ENCODE data around the gene SAMD9L.
A peak's percentile ranks its signal among the peaks of the same experiment; 100 is the strongest.

The SAMD9L gene

DNA sequence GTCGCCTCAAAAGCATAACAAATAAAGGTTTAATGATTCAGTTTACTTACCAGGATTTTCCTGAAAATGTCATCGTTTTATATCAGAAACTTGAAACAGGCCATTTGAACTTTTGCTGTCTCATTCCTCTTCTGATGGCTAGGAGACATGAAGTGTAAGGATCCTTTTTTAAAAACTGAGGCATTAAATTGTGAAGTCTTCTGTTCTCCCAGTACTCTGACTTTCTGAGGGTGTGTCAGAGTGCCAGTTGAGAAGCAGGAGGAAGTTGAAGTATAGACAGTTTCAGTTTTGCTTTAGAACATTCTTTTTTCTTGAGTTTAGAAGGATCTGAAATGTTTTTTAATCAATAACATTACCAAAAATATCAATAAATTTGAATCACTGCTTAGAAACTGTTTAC, at the start of gene SAMD9L:
Gene SAMD9L (minus strand): TSS at position 242 of the 400 bp plus-strand sequence. CDS start 12,414 bp downstream, outside the sequence.
- H3K36me3 ChIP-seq (ENCODE audit: control insufficient read depth in 2 of 2, insufficient read depth in 2 of 2, low read length in 2 of 2): peaks cover 0 to 1% of the 10 kb centered on the region in 2 donors
- no peak within 1 kb of the TSS for H3K27ac ChIP-seq (ENCODE audit: low read length)
- peaks cover 4% of the 10 kb centered on the region for H3K4me1 ChIP-seq (ENCODE audit: control insufficient read depth, insufficient read depth, low read length)
- H3K9ac ChIP-seq (ENCODE audit: low read length in 2 of 2): peak within 1 kb of the TSS in 1 of 2 donors; percentile 2
- H3K27me3 ChIP-seq (ENCODE audit: control insufficient read depth in 1 of 2, insufficient read depth in 2 of 2, low read length in 2 of 2): no peaks in the 10 kb centered on the region
- no peaks in the 10 kb centered on the region for H3K9me3 ChIP-seq (ENCODE audit: control insufficient read depth in 2 of 2, low read length in 2 of 2)
- H3K4me3 ChIP-seq (ENCODE audit: low read length in 2 of 2): peak within 1 kb of the TSS; percentile 71 to 76

DNA sequence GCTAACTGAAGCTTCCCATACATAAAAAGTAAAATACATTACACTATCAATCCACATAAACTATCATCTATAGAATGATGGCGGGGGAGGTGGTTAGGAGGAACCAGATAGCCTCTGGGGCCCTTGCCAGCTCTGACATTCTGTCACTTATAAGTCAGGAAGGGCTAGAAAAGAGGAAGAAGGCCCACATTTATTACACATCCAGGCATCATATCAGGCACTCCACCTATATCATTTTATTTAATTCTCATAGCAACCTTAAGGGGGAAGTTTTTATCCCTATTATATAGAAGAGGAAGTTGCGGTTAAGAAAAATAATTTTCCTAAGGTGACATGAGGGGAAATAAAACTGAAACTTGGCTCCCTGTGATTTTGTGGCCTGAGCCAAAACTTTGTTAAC, 48.2 kb upstream of the SAMD9L start:
- Histone ChIP-seq H3K27me3 (ENCODE audit: control insufficient read depth in 1 of 2, insufficient read depth in 2 of 2, low read length in 2 of 2) (no peaks in the 10 kb centered on the region), H3K4me1 (ENCODE audit: control insufficient read depth, insufficient read depth, low read length) (no peaks in the 10 kb centered on the region), H3K27ac (ENCODE audit: low read length) (no peak overlapping the region), H3K4me3 (ENCODE audit: low read length in 2 of 2) (no peak overlapping the region), H3K36me3 (ENCODE audit: control insufficient read depth in 2 of 2, insufficient read depth in 2 of 2, low read length in 2 of 2) (no peaks in the 10 kb centered on the region), H3K9ac (ENCODE audit: low read length in 2 of 2) (no peak overlapping the region), H3K9me3 (ENCODE audit: control insufficient read depth in 2 of 2, low read length in 2 of 2) (no peaks in the 10 kb centered on the region)

DNA sequence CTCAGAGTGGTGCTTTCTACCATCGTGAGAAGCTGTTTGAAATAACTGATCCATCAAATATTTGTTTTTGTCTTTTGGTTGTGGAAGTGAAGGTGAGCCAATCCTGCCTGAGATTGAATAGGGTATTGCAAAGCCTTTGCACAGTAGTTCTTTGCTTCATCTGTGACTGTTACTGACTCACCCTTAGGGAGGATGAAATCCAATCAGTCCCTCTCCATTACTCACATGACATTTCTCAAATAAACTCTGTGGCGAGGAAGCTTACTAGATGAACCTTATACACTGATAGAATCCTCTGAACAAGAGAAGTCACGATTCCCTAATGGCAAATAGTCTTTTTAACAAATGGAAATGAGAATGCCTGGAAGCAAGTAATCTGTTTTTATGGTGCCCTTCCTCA, 46.2 kb upstream of the SAMD9L start:
- Histone ChIP-seq H3K4me1 (ENCODE audit: control insufficient read depth, insufficient read depth, low read length) (no peaks in the 10 kb centered on the region), H3K27ac (ENCODE audit: low read length) (no peak overlapping the region), H3K36me3 (ENCODE audit: control insufficient read depth in 2 of 2, insufficient read depth in 2 of 2, low read length in 2 of 2) (no peaks in the 10 kb centered on the region), H3K27me3 (ENCODE audit: control insufficient read depth in 1 of 2, insufficient read depth in 2 of 2, low read length in 2 of 2) (no peaks in the 10 kb centered on the region), H3K9ac (ENCODE audit: low read length in 2 of 2) (no peak overlapping the region), H3K4me3 (ENCODE audit: low read length in 2 of 2) (no peak overlapping the region), H3K9me3 (ENCODE audit: control insufficient read depth in 2 of 2, low read length in 2 of 2) (no peaks in the 10 kb centered on the region)

DNA sequence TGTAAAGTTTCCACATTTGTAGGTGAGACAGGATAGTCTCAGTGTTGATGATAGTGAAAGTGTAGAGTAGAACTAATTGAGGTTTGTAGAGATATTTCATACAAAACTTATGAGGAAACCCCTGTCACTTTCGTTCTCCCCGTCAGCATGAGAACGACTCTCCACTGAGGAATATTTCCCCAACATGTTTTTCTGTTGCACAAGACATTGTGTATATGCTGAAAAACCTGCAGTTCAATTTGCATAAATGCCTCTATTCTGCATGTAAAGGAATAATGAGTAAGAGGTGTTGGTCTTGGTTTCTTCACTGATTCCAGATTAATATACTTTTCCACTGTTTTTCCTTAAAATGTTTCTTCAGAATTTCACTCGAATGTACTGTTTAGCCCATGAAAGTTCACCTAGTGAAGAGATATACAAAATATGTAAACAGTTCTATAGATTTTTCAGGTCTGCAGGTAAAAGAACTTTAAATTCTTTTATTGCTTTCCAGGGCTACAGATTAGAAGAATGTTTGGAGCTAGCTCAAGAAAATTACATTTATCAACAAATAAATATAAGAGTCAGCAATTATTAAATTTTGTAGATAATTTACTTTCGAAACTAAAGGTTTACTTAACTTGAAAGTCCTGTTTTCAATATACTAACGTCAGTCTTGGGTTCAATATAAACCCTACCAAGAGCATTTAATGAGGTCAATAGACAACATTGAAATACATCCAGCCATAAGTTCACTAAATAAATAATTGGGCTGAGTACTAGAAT, 40.9 kb upstream of the SAMD9L start:
- Histone ChIP-seq H3K4me1 (ENCODE audit: control insufficient read depth, insufficient read depth, low read length) (no peaks in the 10 kb centered on the region), H3K9me3 (ENCODE audit: control insufficient read depth in 2 of 2, low read length in 2 of 2) (no peaks in the 10 kb centered on the region), H3K4me3 (ENCODE audit: low read length in 2 of 2) (no peak overlapping the region), H3K9ac (ENCODE audit: low read length in 2 of 2) (no peak overlapping the region), H3K27me3 (ENCODE audit: control insufficient read depth in 1 of 2, insufficient read depth in 2 of 2, low read length in 2 of 2) (no peaks in the 10 kb centered on the region), H3K36me3 (ENCODE audit: control insufficient read depth in 2 of 2, insufficient read depth in 2 of 2, low read length in 2 of 2) (no peaks in the 10 kb centered on the region), H3K27ac (ENCODE audit: low read length) (no peak overlapping the region)

DNA sequence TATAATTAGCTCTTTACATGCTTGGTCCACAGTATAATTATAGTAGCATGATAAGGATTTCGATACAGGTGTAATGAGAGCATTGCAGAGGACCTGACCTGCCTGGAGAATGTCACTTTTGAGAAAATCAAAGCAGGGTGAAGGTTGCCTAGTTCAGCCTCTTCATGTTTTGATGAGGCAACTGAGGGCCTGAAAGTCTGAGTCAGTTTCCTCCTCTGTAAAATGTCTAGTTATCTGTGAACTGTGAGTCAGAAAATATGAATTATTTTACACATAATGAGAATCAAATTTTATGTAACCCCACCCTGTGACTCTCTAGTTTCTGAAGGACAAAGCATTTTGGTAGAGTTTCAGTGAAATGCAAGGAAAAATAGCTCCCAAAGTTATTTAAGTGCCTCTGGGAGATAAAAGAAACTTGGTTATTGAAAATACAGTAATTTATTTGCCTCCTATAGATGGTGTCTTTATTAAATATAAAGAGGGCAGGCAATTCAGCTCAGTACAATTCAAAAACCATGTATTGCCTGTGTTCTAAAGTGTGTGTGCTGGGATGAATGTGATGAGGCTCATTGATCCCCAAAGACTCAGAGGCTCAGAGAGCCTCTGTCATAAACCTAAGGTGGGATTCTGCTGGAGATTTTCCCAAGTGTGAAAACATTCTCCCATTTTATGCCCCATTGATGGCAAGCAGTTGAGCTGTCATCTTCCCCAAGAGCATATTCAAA, 37.3 kb upstream of the SAMD9L start:
- Histone ChIP-seq H3K36me3 (ENCODE audit: control insufficient read depth in 2 of 2, insufficient read depth in 2 of 2, low read length in 2 of 2) (no peaks in the 10 kb centered on the region), H3K9ac (ENCODE audit: low read length in 2 of 2) (no peak overlapping the region), H3K27me3 (ENCODE audit: control insufficient read depth in 1 of 2, insufficient read depth in 2 of 2, low read length in 2 of 2) (no peaks in the 10 kb centered on the region), H3K4me3 (ENCODE audit: low read length in 2 of 2) (no peak overlapping the region), H3K9me3 (ENCODE audit: control insufficient read depth in 2 of 2, low read length in 2 of 2) (no peaks in the 10 kb centered on the region), H3K27ac (ENCODE audit: low read length) (no peak overlapping the region), H3K4me1 (ENCODE audit: control insufficient read depth, insufficient read depth, low read length) (no peaks in the 10 kb centered on the region)

DNA sequence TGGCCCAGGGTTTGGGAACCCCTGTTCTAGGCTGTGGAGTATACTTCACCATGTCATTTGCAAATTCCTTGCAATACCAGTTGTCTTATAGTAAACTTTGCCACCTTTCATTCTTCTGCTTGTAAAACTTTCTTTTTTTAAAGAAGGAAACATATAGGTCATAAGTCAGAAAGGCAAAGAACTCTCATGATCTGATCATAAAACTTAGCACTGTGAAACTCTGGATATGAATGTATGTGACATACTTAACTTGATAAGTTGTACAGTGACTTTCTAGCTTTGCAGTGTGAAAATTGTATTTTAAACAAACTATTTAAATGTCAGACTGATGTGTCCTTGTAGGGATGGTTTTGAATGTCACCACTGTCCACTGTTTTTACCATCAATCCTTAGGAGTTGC, 31.0 kb upstream of the SAMD9L start:
- Histone ChIP-seq H3K27me3 (ENCODE audit: control insufficient read depth in 1 of 2, insufficient read depth in 2 of 2, low read length in 2 of 2) (no peaks in the 10 kb centered on the region), H3K4me1 (ENCODE audit: control insufficient read depth, insufficient read depth, low read length) (no peaks in the 10 kb centered on the region), H3K27ac (ENCODE audit: low read length) (no peak overlapping the region), H3K36me3 (ENCODE audit: control insufficient read depth in 2 of 2, insufficient read depth in 2 of 2, low read length in 2 of 2) (no peaks in the 10 kb centered on the region), H3K9me3 (ENCODE audit: control insufficient read depth in 2 of 2, low read length in 2 of 2) (no peaks in the 10 kb centered on the region), H3K9ac (ENCODE audit: low read length in 2 of 2) (no peak overlapping the region), H3K4me3 (ENCODE audit: low read length in 2 of 2) (no peak overlapping the region)

DNA sequence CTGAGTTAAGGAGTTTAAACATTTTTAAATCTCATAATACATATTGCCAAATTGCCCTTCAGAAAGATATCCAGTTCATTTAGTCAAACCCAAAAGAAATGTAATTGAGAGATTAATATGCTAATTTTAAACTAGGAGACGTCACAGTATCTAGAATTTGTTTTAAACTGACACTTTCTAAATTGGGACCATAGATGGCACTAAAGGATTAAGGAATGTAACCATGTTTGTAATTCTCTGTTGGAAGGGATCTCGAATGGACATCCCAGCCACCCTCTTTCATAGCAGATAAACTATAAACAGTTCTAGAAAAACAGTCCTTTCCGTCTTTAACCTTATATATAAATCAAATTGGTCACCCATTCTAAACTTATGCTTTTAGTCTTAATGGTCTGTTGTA, 30.0 kb upstream of the SAMD9L start:
- H3K27ac ChIP-seq (ENCODE audit: low read length): no peak overlapping the region
- H3K9ac ChIP-seq (ENCODE audit: low read length in 2 of 2): no peak overlapping the region
- H3K9me3 ChIP-seq (ENCODE audit: control insufficient read depth in 2 of 2, low read length in 2 of 2): no peaks in the 10 kb centered on the region
- no peaks in the 10 kb centered on the region for H3K4me1 ChIP-seq (ENCODE audit: control insufficient read depth, insufficient read depth, low read length)
- H3K4me3 ChIP-seq (ENCODE audit: low read length in 2 of 2): no peak overlapping the region
- no peaks in the 10 kb centered on the region for H3K27me3 ChIP-seq (ENCODE audit: control insufficient read depth in 1 of 2, insufficient read depth in 2 of 2, low read length in 2 of 2)
- no peaks in the 10 kb centered on the region for H3K36me3 ChIP-seq (ENCODE audit: control insufficient read depth in 2 of 2, insufficient read depth in 2 of 2, low read length in 2 of 2)

DNA sequence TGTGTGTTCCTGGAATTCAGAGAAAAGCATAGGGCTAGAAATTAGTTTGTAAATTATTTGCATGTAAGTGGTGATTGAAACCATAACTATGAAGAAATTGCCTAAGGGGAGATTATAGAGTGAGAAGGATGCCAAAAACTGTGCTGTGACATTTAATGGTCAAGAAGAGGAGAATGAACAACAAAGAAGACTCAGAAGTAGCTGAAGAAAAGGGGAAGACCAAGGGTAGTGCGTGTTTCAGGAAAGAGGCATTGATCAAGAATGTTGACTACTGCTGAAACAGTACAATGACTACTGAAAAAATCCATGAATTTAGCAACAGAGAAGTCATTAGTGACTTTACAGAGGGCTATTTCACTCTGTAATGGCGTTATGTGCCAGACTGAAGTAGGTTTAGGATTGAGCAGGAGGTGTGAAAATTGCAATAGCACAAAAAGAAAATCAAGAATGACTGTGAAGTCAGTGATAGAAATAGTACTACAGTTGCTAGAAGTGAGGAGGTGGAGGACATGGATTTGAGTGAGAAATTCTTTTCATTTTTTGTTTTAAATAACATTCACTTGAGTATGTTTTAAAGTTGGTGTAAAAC, 28.9 kb upstream of the SAMD9L start:
- Histone ChIP-seq H3K9me3 (ENCODE audit: control insufficient read depth in 2 of 2, low read length in 2 of 2) (no peaks in the 10 kb centered on the region), H3K27ac (ENCODE audit: low read length) (no peak overlapping the region), H3K9ac (ENCODE audit: low read length in 2 of 2) (no peak overlapping the region), H3K4me1 (ENCODE audit: control insufficient read depth, insufficient read depth, low read length) (no peaks in the 10 kb centered on the region), H3K36me3 (ENCODE audit: control insufficient read depth in 2 of 2, insufficient read depth in 2 of 2, low read length in 2 of 2) (no peaks in the 10 kb centered on the region), H3K4me3 (ENCODE audit: low read length in 2 of 2) (no peak overlapping the region), H3K27me3 (ENCODE audit: control insufficient read depth in 1 of 2, insufficient read depth in 2 of 2, low read length in 2 of 2) (no peaks in the 10 kb centered on the region)

DNA sequence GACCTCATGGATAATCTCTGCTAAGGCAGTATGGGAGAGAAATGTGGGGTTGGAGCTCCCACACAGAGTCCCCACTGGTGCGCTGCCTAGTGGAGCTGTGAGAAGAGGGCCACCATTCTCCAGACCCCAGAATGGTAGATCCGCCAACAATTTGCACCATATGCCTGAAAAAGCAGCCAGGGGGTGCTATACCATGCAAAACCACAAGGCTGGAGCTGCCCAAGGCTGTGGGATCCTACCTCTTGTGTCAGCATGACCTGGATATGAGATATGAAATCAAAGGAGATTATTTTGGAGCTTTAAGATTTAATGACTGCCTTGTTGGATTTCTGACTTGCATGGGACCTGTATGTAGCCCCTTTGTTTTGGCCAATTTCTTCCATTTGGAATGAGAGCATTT, 27.0 kb upstream of the SAMD9L start:
- no peaks in the 10 kb centered on the region for H3K27me3 ChIP-seq (ENCODE audit: control insufficient read depth in 1 of 2, insufficient read depth in 2 of 2, low read length in 2 of 2)
- no peak overlapping the region for H3K27ac ChIP-seq (ENCODE audit: low read length)
- H3K36me3 ChIP-seq (ENCODE audit: control insufficient read depth in 2 of 2, insufficient read depth in 2 of 2, low read length in 2 of 2): no peaks in the 10 kb centered on the region
- no peak overlapping the region for H3K9ac ChIP-seq (ENCODE audit: low read length in 2 of 2)
- no peak overlapping the region for H3K4me3 ChIP-seq (ENCODE audit: low read length in 2 of 2)
- H3K9me3 ChIP-seq (ENCODE audit: control insufficient read depth in 2 of 2, low read length in 2 of 2): peaks cover 0 to 4% of the 10 kb centered on the region in 2 donors
- H3K4me1 ChIP-seq (ENCODE audit: control insufficient read depth, insufficient read depth, low read length): no peaks in the 10 kb centered on the region

DNA sequence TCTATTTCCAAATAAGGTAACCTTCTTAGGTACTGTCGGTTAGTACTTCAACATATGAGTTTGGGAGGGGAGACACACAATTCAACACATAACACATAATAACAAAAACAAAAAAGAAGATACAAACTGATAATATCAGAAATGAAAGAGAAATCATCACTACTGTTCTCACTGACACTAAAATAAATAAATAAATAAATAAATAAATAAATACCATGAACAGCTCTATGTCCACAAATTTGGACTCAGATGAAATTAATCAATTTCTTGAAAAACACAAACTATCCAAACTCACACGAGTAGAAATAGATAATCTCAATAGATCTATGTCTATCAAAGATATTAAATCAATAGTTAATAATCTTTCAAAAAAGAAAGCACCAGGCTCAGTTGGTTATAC, 24.5 kb upstream of the SAMD9L start:
- H3K4me1 ChIP-seq (ENCODE audit: control insufficient read depth, insufficient read depth, low read length): no peaks in the 10 kb centered on the region
- H3K9me3 ChIP-seq (ENCODE audit: control insufficient read depth in 2 of 2, low read length in 2 of 2): peaks cover 0 to 5% of the 10 kb centered on the region in 2 donors
- no peaks in the 10 kb centered on the region for H3K27me3 ChIP-seq (ENCODE audit: control insufficient read depth in 1 of 2, insufficient read depth in 2 of 2, low read length in 2 of 2)
- H3K36me3 ChIP-seq (ENCODE audit: control insufficient read depth in 2 of 2, insufficient read depth in 2 of 2, low read length in 2 of 2): no peaks in the 10 kb centered on the region
- H3K4me3 ChIP-seq (ENCODE audit: low read length in 2 of 2): no peak overlapping the region
- no peak overlapping the region for H3K9ac ChIP-seq (ENCODE audit: low read length in 2 of 2)
- H3K27ac ChIP-seq (ENCODE audit: low read length): no peak overlapping the region

Data from stomach smooth muscle (tissue), 2 donors.